Measurements from ENCODE around the gene NOL11.

DNA sequence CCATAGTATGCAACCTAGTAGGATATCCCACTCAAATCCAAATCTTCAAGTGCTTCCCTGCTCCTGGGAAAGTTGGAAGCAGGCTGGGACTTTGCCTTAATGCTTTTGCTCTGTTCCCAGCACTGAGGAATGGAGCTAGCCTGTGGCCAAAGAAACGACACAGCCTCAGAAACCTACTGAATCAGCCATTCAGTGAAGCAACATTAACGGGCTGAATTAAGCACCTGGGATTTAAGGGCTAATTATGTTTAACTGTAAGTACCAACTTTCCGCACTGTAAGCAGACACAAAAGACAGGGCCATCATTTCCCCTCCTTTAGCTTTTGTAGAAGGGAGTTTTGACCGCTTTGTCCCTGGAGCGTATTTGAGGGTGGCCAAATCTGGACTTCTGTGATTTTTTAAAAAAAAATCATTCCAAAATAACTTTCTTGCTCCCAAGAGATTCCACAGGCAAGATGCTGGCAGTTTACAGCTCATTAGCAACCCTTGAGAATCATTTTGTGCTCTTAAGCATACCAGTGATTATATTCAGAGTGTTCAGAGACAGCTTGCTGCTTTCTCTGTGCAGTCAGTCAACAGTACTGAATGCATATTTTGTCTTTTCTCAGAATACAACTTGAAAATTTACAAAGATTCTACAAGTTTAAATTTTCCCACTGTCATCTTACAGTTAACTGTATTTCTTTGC, 17.6 kb upstream of the NOL11 start:
- no peak for TF ChIP-seq POLR2A (IDR thresholded peaks at IDR 0.05)
- TF ChIP-seq, protein P1, sequence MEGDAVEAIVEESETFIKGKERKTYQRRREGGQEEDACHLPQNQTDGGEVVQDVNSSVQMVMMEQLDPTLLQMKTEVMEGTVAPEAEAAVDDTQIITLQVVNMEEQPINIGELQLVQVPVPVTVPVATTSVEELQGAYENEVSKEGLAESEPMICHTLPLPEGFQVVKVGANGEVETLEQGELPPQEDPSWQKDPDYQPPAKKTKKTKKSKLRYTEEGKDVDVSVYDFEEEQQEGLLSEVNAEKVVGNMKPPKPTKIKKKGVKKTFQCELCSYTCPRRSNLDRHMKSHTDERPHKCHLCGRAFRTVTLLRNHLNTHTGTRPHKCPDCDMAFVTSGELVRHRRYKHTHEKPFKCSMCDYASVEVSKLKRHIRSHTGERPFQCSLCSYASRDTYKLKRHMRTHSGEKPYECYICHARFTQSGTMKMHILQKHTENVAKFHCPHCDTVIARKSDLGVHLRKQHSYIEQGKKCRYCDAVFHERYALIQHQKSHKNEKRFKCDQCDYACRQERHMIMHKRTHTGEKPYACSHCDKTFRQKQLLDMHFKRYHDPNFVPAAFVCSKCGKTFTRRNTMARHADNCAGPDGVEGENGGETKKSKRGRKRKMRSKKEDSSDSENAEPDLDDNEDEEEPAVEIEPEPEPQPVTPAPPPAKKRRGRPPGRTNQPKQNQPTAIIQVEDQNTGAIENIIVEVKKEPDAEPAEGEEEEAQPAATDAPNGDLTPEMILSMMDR (IDR thresholded peaks at IDR 0.05), result no peak
- TF ChIP-seq POLR2AphosphoS5 (IDR thresholded peaks at IDR 0.05; ENCODE audit: insufficient read depth in 1 of 2, low read depth in 1 of 2), result no peak

All from vagina (tissue), 2 donors.